OCI-LY7 (cell line): ENCODE measurements around the gene GOLPH3. TPM values are rescaled to one million over a fixed set of nuclear protein-coding genes. Genes with fewer than 3 reads are reported as not detected.

Source experiments
- BruUV-seq: library from RNA; stranded (reverse); fragments of 400-500 nt; replicated peaks from 2 replicates; lab custom pipeline; 2021; lab: Mats Ljungman, UMichigan
- CTCF ChIA-PET: fragments of 300-600 bp; sonication (Branson Sonifier 250); formaldehyde crosslinking; loops from one replicate; lab custom pipeline; 2022; ENCODE audit warnings: antibody characterized with exemption; ENCODE audit not compliant: unreplicated experiment; lab: Charles Lee
- POLR2A ChIA-PET: fragments of 300-600 bp; sonication (Branson Sonifier 250); formaldehyde crosslinking; loops from one replicate; lab custom pipeline; 2022; ENCODE audit warnings: antibody characterized with exemption; lab: Charles Lee
- DNase-seq: peaks from one replicate; pipeline ENCODE4 v3.0.0-alpha.2; 2015; ENCODE audit warnings: low spot score
- H2AFZ ChIP-seq: fragments of 200-600 bp; sonication (generic), shearing (Covaris generic); 2 replicates; pipeline ENCODE4 v1.6.1; 2014; ENCODE audit warnings: mild to moderate bottlenecking, antibody characterized with exemption, low read length, moderate library complexity
- H3K27ac ChIP-seq: fragments of 200-600 bp; sonication (generic); 2 replicates; pipeline ENCODE4 v1.5.1; 2014; ENCODE audit warnings: mixed run types, low read depth, mild to moderate bottlenecking, moderate library complexity, low read length, inconsistent platforms; ENCODE audit not compliant: poor library complexity, severe bottlenecking
- H3K36me3 ChIP-seq: fragments of 200-600 bp; sonication (generic); 2 replicates; pipeline ENCODE4 v1.6.1; 2014; ENCODE audit warnings: mild to moderate bottlenecking, antibody characterized with exemption, low read length, moderate library complexity, mixed read lengths; ENCODE audit not compliant: insufficient read depth
- H3K4me1 ChIP-seq: fragments of 200-600 bp; sonication (generic); 2 replicates; pipeline ENCODE4 v1.5.1; 2014; ENCODE audit warnings: mild to moderate bottlenecking, low read length; ENCODE audit not compliant: insufficient read depth, poor library complexity, severe bottlenecking
- H3K4me2 ChIP-seq: fragments of 200-600 bp; sonication (generic); 2 replicates; pipeline ENCODE4 v1.6.1; 2014; ENCODE audit warnings: mild to moderate bottlenecking, low read length
- H3K4me3 ChIP-seq: fragments of 200-600 bp; sonication (generic); 2 replicates; pipeline ENCODE4 v1.5.1; 2014; ENCODE audit warnings: mild to moderate bottlenecking, low read depth, low read length; ENCODE audit not compliant: poor library complexity, severe bottlenecking
- H3K79me2 ChIP-seq: fragments of 200-600 bp; sonication (generic); 2 replicates; pipeline ENCODE4 v1.6.1; 2016; ENCODE audit warnings: low read depth, mild to moderate bottlenecking, low read length, moderate library complexity, mixed read lengths; ENCODE audit not compliant: insufficient read depth
- H3K9me2 ChIP-seq: fragments of 200-600 bp; sonication (generic); 2 replicates; pipeline ENCODE4 v1.6.1; 2016; ENCODE audit warnings: mild to moderate bottlenecking, low read length, mixed read lengths; ENCODE audit not compliant: insufficient read depth
- H3K9me3 ChIP-seq: fragments of 200-600 bp; sonication (generic); 2 replicates; pipeline ENCODE4 v1.6.1; 2014; ENCODE audit warnings: mild to moderate bottlenecking, mixed run types, low read length, mixed read lengths
- H4K20me1 ChIP-seq: fragments of 200-600 bp; sonication (generic); 2 replicates; pipeline ENCODE4 v1.6.1; 2014; ENCODE audit warnings: mild to moderate bottlenecking, antibody characterized with exemption, low read length, moderate library complexity, mixed read lengths; ENCODE audit not compliant: insufficient read depth
- EZH2phosphoT487 ChIP-seq: fragments of 200-600 bp; sonication (generic); IDR thresholded peaks from 2 replicates; pipeline ENCODE4 v1.6.1; 2018; ENCODE audit warnings: low read depth, borderline replicate concordance, mild to moderate bottlenecking, mixed run types, antibody characterized with exemption, low read length, moderate library complexity, mixed read lengths
- intact Hi-C: fragments of 100-400 bp; cut with micrococcal nuclease; formaldehyde crosslinking; loops from one replicate; pipeline ENCODE4 v1.10.0; 2022; ENCODE audit not compliant: unreplicated experiment
- total RNA-seq, 2 experiments: library from RNA; depleted of rRNA in 1 of 2; stranded (reverse); fragments of >200 nt in 1 of 2; shearing (Covaris generic) in 1 of 2; gene quantifications; 2 replicates each; pipeline ENCODE4 v1.2.3, GENCODE V29; 2014 to 2022
- TF ChIP-seq, protein P1 (sequence below): fragments of 200-600 bp; sonication (generic); conservative IDR thresholded peaks from 2 replicates; pipeline ENCODE4 v1.5.1; 2014; ENCODE audit warnings: mild to moderate bottlenecking, antibody characterized with exemption, low read length, moderate library complexity, mixed read lengths

GOLPH3 gene
- total RNA-seq, 2 experiments from 2014 or later, result 35.9 to 53.8 TPM

DNA sequence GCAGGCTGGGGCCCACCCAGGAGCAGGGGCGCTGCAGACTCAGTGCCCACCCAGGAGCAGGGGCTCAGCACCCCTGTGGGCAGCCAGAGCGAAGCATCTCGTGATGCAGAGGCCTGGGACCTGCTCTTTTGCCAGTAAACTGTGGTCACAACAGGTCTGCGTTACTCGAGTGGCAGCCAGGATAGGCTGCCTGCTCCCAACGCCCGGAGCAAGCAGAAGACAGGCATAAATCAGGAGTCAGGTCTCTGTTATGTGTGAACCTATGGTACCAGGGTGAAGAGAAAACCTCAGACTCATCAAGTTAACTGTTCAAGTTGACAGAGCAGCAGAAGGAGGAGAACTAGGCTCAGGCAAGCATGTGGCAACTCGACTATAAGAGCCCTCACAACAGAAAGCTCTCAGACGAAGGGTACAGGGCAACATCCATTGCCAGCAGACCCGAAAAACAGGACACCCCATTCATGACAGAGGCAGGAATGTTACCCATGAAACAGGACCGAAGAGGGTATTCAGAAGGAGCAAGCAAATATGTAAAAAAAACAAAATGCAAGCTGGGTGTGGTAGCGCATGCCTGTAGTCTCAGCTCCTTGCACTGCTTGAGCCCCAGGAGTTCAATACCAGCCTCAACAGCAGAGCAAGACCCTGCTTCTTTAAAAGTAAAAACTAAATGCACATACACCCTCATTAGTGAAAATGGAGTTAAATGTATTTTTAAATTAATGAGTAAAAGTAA is 71.7 kb downstream of the GOLPH3 start:
- no peaks in the 10 kb centered on the region for H3K4me1 ChIP-seq
- H3K9me3 ChIP-seq, result no peaks in the 10 kb centered on the region
- H2AFZ ChIP-seq, result no peak overlapping the region
- no peak overlapping the region for H3K27ac ChIP-seq
- no peak overlapping the region for H3K4me3 ChIP-seq
- H3K4me2 ChIP-seq, result no peak overlapping the region
- H4K20me1 ChIP-seq, result no peaks in the 10 kb centered on the region
- intact Hi-C loops, result loop anchor here (10.0 kb wide), 1 partner anchor 222 kb away; no protein-coding TSS in a partner anchor
- H3K79me2 ChIP-seq, result no peaks in the 10 kb centered on the region
- no peaks in the 10 kb centered on the region for H3K9me2 ChIP-seq
- TF ChIP-seq, protein P1, sequence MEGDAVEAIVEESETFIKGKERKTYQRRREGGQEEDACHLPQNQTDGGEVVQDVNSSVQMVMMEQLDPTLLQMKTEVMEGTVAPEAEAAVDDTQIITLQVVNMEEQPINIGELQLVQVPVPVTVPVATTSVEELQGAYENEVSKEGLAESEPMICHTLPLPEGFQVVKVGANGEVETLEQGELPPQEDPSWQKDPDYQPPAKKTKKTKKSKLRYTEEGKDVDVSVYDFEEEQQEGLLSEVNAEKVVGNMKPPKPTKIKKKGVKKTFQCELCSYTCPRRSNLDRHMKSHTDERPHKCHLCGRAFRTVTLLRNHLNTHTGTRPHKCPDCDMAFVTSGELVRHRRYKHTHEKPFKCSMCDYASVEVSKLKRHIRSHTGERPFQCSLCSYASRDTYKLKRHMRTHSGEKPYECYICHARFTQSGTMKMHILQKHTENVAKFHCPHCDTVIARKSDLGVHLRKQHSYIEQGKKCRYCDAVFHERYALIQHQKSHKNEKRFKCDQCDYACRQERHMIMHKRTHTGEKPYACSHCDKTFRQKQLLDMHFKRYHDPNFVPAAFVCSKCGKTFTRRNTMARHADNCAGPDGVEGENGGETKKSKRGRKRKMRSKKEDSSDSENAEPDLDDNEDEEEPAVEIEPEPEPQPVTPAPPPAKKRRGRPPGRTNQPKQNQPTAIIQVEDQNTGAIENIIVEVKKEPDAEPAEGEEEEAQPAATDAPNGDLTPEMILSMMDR, result no peak
- TF ChIP-seq EZH2phosphoT487, result no peak
- no TSS peak for BruUV-seq
- ChIA-PET POLR2A (no interaction called here), CTCF (no interaction called here)
- DNase-seq, result no peak
- H3K36me3 ChIP-seq, result peaks cover 51% of the 10 kb centered on the region; the same call in 1 of the 2 replicates

- Histone ChIP-seq H3K4me1 (no peaks in the 10 kb centered on the region), H2AFZ (no peak overlapping the region), H3K4me2 (no peak overlapping the region), H3K27ac (no peak overlapping the region), H3K4me3 (no peak overlapping the region), H3K79me2 (no peaks in the 10 kb centered on the region), H3K9me3 (no peaks in the 10 kb centered on the region), H3K9me2 (no peaks in the 10 kb centered on the region), H3K36me3 (peaks cover 50% of the 10 kb centered on the region; the same call in 1 of the 2 replicates), H4K20me1 (no peaks in the 10 kb centered on the region)
- ChIA-PET POLR2A (no interaction called here), CTCF (no interaction called here)
- DNase-seq, result no peak
- no TSS peak for BruUV-seq
- intact Hi-C loops, result loop anchor here (10.0 kb wide), 1 partner anchor 224 kb away; no protein-coding TSS in a partner anchor
- no peak for TF ChIP-seq EZH2phosphoT487
- TF ChIP-seq, protein P1, result no peak
Observed at GRCh38 chr5:32100691-32101302, 73.3 kb downstream of the GOLPH3 start.

DNA sequence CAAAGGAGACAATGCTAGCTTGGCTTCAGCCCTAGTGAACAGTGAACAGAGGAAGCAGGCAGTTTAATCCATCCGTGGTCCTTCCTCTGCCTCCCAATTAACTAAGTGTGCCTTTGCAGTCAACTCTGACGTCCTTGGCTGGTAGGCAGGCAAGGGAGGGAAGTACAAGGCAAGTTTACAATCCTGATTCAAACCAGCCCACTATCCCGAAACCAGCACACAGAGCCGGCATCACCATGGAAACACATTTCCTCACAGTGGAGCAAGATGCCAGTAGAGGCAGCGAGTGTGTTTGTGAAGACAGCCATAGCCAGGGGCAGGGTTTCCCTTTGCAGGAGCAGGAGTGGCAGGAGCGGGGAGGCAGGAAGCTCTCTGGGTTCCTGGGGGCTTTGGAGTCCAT is 73.9 kb downstream of the GOLPH3 start:
- H3K9me3 ChIP-seq, result no peaks in the 10 kb centered on the region
- H3K4me1 ChIP-seq, result no peaks in the 10 kb centered on the region
- no peaks in the 10 kb centered on the region for H3K9me2 ChIP-seq
- H3K4me2 ChIP-seq, result no peak overlapping the region
- H2AFZ ChIP-seq, result no peak overlapping the region
- H3K4me3 ChIP-seq, result no peak overlapping the region
- intact Hi-C loops, result loop anchor here (10.0 kb wide), 1 partner anchor 225 kb away; no protein-coding TSS in a partner anchor
- no peaks in the 10 kb centered on the region for H4K20me1 ChIP-seq
- BruUV-seq, result no TSS peak
- ChIA-PET POLR2A (interaction anchor here (0.9 kb wide), 1 partner anchor 181 kb away, joined by 3 read pairs; no protein-coding TSS in a partner anchor), CTCF (no interaction called here)
- no peaks in the 10 kb centered on the region for H3K79me2 ChIP-seq
- TF ChIP-seq, protein P1, result no peak
- no peak for TF ChIP-seq EZH2phosphoT487
- DNase-seq, result no peak
- H3K36me3 ChIP-seq, result peaks cover 50% of the 10 kb centered on the region; the same call in 1 of the 2 replicates
- H3K27ac ChIP-seq, result no peak overlapping the region
